GM12878 (cell line): ENCODE data around the gene LRRC41. TPM values are rescaled to one million over a fixed set of nuclear protein-coding genes. Genes with fewer than 3 reads are reported as not detected.

Experiments
- CBFB ChIP-seq: IDR thresholded peaks from 2 replicates; pipeline ENCODE4 v1.6.1; 2016; ENCODE audit warnings: antibody characterized with exemption, low read depth
- CREB1 ChIP-seq: IDR thresholded peaks from 2 replicates; pipeline ENCODE4 v1.6.1; 2012; ENCODE audit warnings: low read depth, mild to moderate bottlenecking, inconsistent platforms
- GATAD2B ChIP-seq: fragments of 450-650 bp; conservative IDR thresholded peaks from 2 replicates; pipeline ENCODE4 v1.6.1; 2017; ENCODE audit warnings: low read depth, mild to moderate bottlenecking, moderate library complexity
- LARP7 ChIP-seq: fragments of 450-650 bp; IDR thresholded peaks from 2 replicates; pipeline ENCODE4 v1.6.1; 2017; ENCODE audit warnings: mild to moderate bottlenecking
- MEF2B ChIP-seq: fragments of 450-650 bp; IDR thresholded peaks from 2 replicates; pipeline ENCODE4 v1.6.1; 2018; ENCODE audit warnings: mild to moderate bottlenecking, moderate library complexity; ENCODE audit not compliant: partially characterized antibody, poor library complexity, severe bottlenecking
- MYC ChIP-seq: IDR thresholded peaks from 2 replicates; pipeline ENCODE4 v1.6.1; 2011; ENCODE audit warnings: mild to moderate bottlenecking, low read length, moderate library complexity, inconsistent platforms; ENCODE audit not compliant: insufficient read depth, insufficient replicate concordance, insufficient read length, severe bottlenecking
- NBN ChIP-seq: fragments of 450-650 bp; IDR thresholded peaks from 2 replicates; pipeline ENCODE4 v1.6.1; 2016
- NFIC ChIP-seq: IDR thresholded peaks from 2 replicates; pipeline ENCODE4 v1.6.1; 2012; ENCODE audit warnings: low read depth, mild to moderate bottlenecking, inconsistent platforms, low read length, moderate library complexity
- PAX5 ChIP-seq: IDR thresholded peaks from 2 replicates; pipeline ENCODE4 v1.6.1; 2011; ENCODE audit warnings: low read depth, low read length, borderline replicate concordance
- RFX5 ChIP-seq: IDR thresholded peaks from 2 replicates; pipeline ENCODE4 v1.6.1; 2011; ENCODE audit warnings: low read depth, low read length, improper control_type of control experiment
- RUNX3 ChIP-seq: IDR thresholded peaks from 2 replicates; pipeline ENCODE4 v1.6.1; 2012; ENCODE audit warnings: low read length, inconsistent platforms
- SMAD1 ChIP-seq: fragments of 450-650 bp; IDR thresholded peaks from 2 replicates; pipeline ENCODE4 v1.6.1; 2018; ENCODE audit warnings: mild to moderate bottlenecking, low read depth; ENCODE audit not compliant: partially characterized antibody
- SMARCA5 ChIP-seq: fragments of 450-650 bp; IDR thresholded peaks from 2 replicates; pipeline ENCODE4 v1.6.1; 2017; ENCODE audit warnings: mild to moderate bottlenecking
- SP1 ChIP-seq: IDR thresholded peaks from one replicate; pipeline ENCODE4 v1.6.1; 2011; ENCODE audit warnings: low read depth, low read length
- SPI1 ChIP-seq: IDR thresholded peaks from 2 replicates; pipeline ENCODE4 v1.6.1; 2011; ENCODE audit warnings: low read depth, mild to moderate bottlenecking, low read length, moderate library complexity, borderline replicate concordance; ENCODE audit not compliant: insufficient read depth
- SREBF2 ChIP-seq: IDR thresholded peaks from 2 replicates; pipeline ENCODE4 v1.6.1; 2012; ENCODE audit warnings: mild to moderate bottlenecking, low read length
- STAT1 ChIP-seq: fragments of 450-650 bp; conservative IDR thresholded peaks from 2 replicates; pipeline ENCODE4 v1.6.1; 2014; ENCODE audit warnings: antibody characterized with exemption, mild to moderate bottlenecking
- ZNF207 ChIP-seq: fragments of 450-650 bp; IDR thresholded peaks from 2 replicates; pipeline ENCODE4 v1.6.1; 2014; ENCODE audit warnings: antibody characterized with exemption, mild to moderate bottlenecking, borderline replicate concordance
- ZNF24 ChIP-seq: fragments of 450-650 bp; IDR thresholded peaks from 2 replicates; pipeline ENCODE4 v1.6.1; 2017; ENCODE audit warnings: antibody characterized with exemption, mild to moderate bottlenecking
- polyA plus RNA-seq, 11 experiments: library from polyadenylated mRNA; depleted of rRNA in 4 of 11; unstranded in 6 of 11; stranded (reverse) in 5 of 11; fragments of >200 nt; fragmentation: Nextera tagmentation in 4 of 11; fragmentation: Illumina TruSeq in 1 of 11; extraction: Ambion mirVana in 4 of 11; extraction: Trizol in 1 of 11; gene quantifications; 1 replicate in 1 of 11; 2 replicates in 10 of 11; pipeline versions ENCODE4 v1.2.1 to v1.2.3, GENCODE V29; 2011 to 2016; ENCODE audit warnings: inconsistent platforms in 2 of 11, missing spikeins in 2 of 11, low read depth in 1 of 11
- total RNA-seq, 4 experiments: library from RNA; depleted of rRNA in 3 of 4; stranded (reverse); fragments of >200 nt in 3 of 4; fragmentation: Illumina TruSeq in 1 of 4; extraction: Trizol in 1 of 4; gene quantifications; 2 replicates each; pipeline versions ENCODE4 v1.2.1 to v1.2.3, GENCODE V29; 2013 to 2021
- TF ChIP-seq, protein P1 (sequence below): IDR thresholded peaks from 2 replicates; pipeline ENCODE4 v1.6.1; 2012; ENCODE audit warnings: low read depth, low read length, improper control_type of control experiment
- TF ChIP-seq, protein P2 (sequence below): IDR thresholded peaks from 2 replicates; pipeline ENCODE4 v1.6.1; 2011; ENCODE audit warnings: borderline replicate concordance, low read depth, mild to moderate bottlenecking, moderate library complexity, mixed read lengths, low read length; ENCODE audit not compliant: insufficient read depth; ENCODE audit errors: extremely low read length
- TF ChIP-seq, protein P3 (sequence below): fragments of 450-650 bp; IDR thresholded peaks from 2 replicates; pipeline ENCODE4 v1.6.1; 2017; ENCODE audit warnings: antibody characterized with exemption, mild to moderate bottlenecking, moderate library complexity

LRRC41 gene
- total and polyA plus RNA-seq, 10 of the 15 experiments (the other 5 are each of a cell fraction or from before 2014, with no cell fraction given) = 12.0 to 79.9 (median 48.5) TPM

DNA sequence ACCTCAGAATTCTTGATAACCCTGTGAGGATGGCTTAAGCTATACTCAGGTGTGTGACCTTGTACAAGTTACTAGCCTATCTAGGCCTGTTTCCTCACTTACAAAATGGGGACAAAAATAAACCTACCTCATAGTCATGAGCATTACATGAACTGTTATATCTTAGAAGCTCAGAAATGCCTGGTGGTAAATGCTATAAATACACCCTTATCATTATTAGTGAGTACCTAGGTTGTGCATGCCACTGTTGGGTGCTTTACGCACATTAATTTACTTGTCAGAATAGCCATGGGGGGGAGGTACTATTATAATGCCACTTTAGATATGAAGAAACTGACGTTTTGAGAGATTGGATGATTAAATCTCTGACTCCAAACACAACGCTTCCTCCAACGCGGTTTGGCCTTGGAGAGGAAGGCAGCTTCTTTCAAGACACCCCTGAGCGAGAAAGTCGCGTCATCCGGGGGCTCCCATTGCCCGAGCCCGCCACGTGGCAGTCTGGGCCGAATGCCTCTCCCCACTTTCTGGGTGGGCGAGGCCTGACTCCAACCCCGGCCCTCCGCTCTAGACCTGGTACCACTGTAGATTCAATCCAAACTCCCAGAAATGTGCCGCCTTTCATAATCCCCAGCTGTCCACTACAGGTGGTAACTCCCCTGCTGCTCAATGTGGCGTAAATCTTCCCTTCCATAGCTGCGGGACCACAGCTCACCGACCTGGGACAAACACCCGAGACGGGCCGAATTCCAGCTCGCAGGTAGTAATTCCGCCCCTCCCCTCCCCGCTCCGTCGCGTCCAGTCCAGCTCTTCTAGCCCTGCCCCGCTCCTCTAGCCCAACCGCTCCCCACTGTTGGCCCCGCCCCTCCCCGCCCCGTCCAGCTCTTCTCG is 56.6 kb downstream of the LRRC41 start (continued):
- TF ChIP-seq CREB1 (peak; percentile 28; the same call in 1 of the 2 replicates), RUNX3 (peak; percentile 40; the same call in 1 of the 2 replicates), MYC (peak; percentile 33), SREBF2 (no peak), RFX5 (no peak), NFIC (no peak), SMARCA5 (no peak), MEF2B (no peak), SP1 (no peak), PAX5 (no peak), CBFB (no peak), STAT1 (0 out of 2 replicates have a peak, but pooled peaks have one; percentile 29), ZNF24 (no peak), SPI1 (0 out of 2 replicates have a peak, but pooled peaks have one; percentile 6), NBN (peak; percentile 22), SMAD1 (no peak), ZNF207 (0 out of 2 replicates have a peak, but pooled peaks have one; percentile 42), LARP7 (peak; percentile 15; the same call in 1 of the 2 replicates), GATAD2B (peak; percentile 25; the same call in 1 of the 2 replicates)
- TF ChIP-seq, protein P1, sequence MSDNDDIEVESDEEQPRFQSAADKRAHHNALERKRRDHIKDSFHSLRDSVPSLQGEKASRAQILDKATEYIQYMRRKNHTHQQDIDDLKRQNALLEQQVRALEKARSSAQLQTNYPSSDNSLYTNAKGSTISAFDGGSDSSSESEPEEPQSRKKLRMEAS = peak; percentile 56; the same call in 1 of the 2 replicates
- TF ChIP-seq, protein P2, sequence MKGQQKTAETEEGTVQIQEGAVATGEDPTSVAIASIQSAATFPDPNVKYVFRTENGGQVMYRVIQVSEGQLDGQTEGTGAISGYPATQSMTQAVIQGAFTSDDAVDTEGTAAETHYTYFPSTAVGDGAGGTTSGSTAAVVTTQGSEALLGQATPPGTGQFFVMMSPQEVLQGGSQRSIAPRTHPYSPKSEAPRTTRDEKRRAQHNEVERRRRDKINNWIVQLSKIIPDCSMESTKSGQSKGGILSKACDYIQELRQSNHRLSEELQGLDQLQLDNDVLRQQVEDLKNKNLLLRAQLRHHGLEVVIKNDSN = peak; percentile 47
- TF ChIP-seq, protein P3, sequence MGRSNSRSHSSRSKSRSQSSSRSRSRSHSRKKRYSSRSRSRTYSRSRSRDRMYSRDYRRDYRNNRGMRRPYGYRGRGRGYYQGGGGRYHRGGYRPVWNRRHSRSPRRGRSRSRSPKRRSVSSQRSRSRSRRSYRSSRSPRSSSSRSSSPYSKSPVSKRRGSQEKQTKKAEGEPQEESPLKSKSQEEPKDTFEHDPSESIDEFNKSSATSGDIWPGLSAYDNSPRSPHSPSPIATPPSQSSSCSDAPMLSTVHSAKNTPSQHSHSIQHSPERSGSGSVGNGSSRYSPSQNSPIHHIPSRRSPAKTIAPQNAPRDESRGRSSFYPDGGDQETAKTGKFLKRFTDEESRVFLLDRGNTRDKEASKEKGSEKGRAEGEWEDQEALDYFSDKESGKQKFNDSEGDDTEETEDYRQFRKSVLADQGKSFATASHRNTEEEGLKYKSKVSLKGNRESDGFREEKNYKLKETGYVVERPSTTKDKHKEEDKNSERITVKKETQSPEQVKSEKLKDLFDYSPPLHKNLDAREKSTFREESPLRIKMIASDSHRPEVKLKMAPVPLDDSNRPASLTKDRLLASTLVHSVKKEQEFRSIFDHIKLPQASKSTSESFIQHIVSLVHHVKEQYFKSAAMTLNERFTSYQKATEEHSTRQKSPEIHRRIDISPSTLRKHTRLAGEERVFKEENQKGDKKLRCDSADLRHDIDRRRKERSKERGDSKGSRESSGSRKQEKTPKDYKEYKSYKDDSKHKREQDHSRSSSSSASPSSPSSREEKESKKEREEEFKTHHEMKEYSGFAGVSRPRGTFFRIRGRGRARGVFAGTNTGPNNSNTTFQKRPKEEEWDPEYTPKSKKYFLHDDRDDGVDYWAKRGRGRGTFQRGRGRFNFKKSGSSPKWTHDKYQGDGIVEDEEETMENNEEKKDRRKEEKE = no peak
